ENCODE results near the gene RXFP1.
"Not testable (repeated sequence)": the region's sequence is repeated elsewhere in the genome, so short reads cannot be mapped to it uniquely, and the experiment has no call there.

The RXFP1 gene

GRCh38 chr4:158621729-158622128, 100.0 kb downstream of the RXFP1 start:
- FAIRE-seq: no peak

- no peak for FAIRE-seq
Observed at GRCh38 chr4:158622251-158622650, 100.6 kb downstream of the RXFP1 start.

- no peak for FAIRE-seq
Observed at GRCh38 chr4:158624889-158625478, 103.3 kb downstream of the RXFP1 start.

DNA sequence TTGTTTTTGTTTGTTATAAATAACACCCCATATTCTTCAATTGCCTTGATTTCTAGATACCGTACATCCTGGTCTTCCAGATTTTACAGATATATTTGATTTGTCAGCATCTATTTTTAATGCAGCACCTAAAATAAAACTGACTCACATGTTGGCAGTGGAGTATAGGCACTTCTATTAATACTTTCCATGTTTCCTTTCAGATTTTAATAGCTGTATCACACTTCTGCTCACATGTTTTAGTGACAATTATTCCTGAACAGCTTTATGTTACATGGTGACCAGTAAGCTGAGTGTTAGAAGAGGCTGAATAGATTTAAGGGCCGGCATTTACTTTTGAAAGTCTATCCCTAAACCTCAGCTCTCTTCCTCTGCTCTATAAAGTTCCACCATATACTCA, 103.9 kb downstream of the RXFP1 start:
- FAIRE-seq: no peak

DNA sequence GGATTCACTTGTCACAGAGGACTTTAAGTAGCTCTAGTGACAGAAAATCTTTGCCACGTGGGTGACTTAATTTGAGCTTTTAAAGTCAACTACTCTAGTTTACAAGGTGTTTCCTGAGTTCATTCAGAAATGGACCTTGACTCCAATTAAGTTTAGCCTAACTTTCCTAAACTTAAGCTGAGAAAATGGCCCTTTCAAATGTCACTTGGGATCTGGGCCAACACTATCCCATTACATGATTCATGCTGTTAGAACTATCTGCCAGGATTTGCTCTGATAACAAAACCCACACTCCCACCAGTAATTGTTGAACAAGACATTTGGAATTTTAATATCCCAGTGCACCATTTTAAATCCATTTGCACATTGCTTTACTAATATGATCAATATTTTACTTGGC, 109.2 kb downstream of the RXFP1 start:
- FAIRE-seq: no peak

GRCh38 chr4:158636619-158637018, 114.9 kb downstream of the RXFP1 start:
- FAIRE-seq: no peak

- no peak for FAIRE-seq
Observed at GRCh38 chr4:158644356-158644755, 122.7 kb downstream of the RXFP1 start.

DNA sequence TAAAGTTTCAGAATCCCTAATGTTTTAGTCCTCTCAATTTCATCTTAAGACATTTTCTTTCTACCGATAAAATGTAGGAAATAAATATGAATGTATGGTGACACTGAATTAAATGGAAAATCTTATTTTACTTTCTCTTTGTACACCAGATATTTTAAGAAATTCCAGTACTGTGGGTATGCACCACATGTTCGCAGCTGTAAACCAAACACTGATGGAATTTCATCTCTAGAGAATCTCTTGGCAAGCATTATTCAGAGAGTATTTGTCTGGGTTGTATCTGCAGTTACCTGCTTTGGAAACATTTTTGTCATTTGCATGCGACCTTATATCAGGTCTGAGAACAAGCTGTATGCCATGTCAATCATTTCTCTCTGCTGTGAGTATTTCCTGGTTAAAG, 123.1 kb downstream of the RXFP1 start:
- no peak for FAIRE-seq

GRCh38 chr4:158649111-158649680, 127.5 kb downstream of the RXFP1 start:
- no peak for FAIRE-seq

DNA sequence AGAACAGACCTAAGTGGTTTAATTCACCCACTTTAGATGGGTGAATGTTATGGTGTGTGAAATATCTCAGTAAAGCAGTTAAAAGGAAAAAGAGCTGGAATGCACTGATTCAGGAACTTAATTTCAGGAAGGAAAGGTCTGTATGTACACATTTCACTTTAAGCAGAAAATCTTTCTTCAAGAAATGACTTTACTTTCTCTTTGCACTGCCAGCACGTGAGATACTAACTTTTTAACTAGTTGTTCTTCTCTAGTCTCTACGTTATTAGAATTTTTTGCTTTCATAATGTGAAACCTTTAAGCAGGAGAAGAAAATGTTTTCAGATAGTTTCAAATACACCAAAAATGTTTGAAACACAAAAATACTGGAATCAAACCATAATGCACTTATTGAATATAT, 131.2 kb downstream of the RXFP1 start:
- no peak for FAIRE-seq

- no peak for FAIRE-seq
Observed at GRCh38 chr4:158656439-158656838, 134.8 kb downstream of the RXFP1 start.

DNA sequence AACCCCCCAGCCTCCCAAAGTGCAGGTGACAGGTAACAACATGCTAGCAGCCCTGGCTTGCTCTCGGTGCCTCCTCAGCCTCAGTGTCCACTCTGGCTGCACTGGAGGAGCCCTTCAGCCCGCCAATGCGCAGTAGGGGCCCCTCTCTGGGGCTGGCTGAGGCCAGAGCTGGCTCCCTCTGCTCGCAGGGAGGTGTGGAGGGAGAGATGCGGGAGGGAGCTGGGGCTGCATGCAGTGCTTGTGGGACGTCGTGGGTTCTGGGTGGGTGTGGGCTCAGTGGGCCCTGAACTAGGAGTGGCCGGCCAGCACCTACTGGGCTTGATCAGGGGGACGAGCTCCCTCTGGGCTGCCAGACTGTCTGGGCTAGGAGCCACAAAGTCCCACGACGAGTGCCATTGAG, 135.6 kb downstream of the RXFP1 start:
- FAIRE-seq: no peak

- FAIRE-seq: not testable (repeated sequence)
Observed at GRCh38 chr4:158663255-158663654, 141.6 kb downstream of the RXFP1 start.

- FAIRE-seq: not testable (repeated sequence)
Observed at GRCh38 chr4:158663707-158664625, 142.3 kb downstream of the RXFP1 start.

GRCh38 chr4:158664806-158665205, 143.1 kb downstream of the RXFP1 start:
- no peak for FAIRE-seq

DNA sequence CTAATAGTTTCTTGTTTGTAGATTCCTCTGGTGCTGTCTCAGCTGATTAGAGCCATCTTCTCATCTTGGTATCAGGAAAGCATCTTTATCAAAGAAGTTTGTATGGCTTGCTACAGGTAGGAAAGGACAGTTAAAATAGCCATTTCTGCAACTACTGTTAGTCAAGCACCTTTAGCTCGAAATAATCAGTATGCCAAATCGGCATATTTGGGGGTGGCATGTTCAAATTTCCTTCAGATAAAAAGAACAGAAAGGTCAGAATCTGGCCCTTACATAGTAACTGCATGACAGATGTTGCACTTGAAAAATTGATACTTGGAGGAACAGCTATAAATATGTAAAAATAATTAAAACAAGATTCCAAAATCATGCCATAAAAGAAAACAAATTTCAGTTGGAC, 145.2 kb downstream of the RXFP1 start:
- FAIRE-seq: no peak

DNA sequence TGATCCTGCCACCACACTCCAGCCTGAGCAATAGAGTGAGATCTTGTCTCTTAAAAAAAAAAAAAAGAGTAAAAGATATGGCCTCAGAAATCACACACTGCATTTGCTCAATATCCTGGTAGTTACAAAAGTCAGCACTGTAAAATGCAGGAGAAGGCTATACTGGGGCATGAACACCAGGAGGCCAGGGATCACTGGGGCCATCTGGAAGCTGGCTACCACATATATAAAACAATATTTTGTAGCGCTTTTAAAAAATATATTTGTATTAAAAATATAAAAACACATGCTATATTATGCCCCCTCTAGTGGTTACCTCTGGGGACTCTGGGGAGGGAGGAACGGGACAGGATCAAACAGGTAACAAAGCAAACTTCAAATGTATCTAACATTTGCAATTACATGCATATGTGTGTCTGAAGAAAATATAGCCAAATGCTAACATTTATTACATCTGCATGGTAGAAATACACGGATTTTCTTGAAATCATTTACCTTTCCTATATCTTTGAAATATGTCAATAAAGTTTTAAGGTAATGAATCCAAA, 146.0 kb downstream of the RXFP1 start:
- FAIRE-seq: no peak

GRCh38 chr4:158669310-158669709, 147.6 kb downstream of the RXFP1 start:
- no peak for FAIRE-seq

- no peak for FAIRE-seq
Observed at GRCh38 chr4:158670975-158671664, 149.4 kb downstream of the RXFP1 start.

GRCh38 chr4:158671665-158671914, 149.9 kb downstream of the RXFP1 start, which contains the start of gene C4orf46:
TSS of gene C4orf46 (minus strand) at chr4:158671887. CDS start at chr4:158671801, 86 bp downstream.
- FAIRE-seq: no peak

DNA sequence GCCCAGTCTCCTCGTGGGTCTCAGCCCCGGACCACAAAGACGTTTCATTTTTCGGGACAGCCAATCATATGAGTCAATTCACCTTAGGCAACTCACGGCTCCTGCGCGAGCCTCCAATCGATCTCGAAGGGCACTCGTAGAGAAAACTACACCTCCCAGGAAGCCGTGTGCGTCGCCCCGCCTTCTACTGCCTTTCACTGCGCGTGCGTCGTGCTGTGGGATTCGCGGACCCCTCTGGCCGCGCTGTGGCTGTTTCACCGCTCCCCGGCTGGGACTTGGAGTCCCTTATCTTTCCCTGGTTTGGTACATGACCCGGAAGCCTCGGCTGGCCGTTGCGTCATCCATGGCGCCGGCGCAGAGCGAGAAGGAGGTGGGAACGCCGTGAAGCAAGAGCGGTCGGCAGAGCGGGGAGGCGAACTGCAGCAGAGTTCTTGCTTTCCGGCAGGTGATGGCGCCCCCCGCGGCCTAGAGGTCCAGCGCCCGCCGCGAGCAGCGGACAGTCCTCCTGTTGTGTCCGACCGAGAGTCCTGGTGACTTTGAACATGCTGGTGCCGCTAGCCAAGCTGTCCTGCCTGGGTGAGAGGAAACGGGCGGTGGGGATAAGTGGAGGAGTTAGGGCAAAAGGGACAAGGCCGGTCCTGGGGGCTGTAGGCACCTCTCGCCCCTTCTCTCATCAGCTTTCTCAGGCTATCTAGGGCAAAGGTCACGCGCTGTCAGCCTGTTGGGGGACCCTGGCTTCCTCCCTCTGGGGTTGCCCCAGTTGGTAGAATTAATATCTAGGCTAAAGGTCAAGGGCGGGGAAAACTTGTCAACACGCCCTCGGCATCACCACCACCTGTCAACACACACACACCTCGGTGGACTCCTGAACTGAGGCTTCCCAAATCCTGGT, 150.5 kb downstream of the RXFP1 start, which contains the start of gene ETFDH:
Gene ETFDH (plus strand): TSS at position 382 of the 892 bp plus-strand sequence. CDS start 161 bp downstream, at position 543.
- peak; percentile 77 for FAIRE-seq

DNA sequence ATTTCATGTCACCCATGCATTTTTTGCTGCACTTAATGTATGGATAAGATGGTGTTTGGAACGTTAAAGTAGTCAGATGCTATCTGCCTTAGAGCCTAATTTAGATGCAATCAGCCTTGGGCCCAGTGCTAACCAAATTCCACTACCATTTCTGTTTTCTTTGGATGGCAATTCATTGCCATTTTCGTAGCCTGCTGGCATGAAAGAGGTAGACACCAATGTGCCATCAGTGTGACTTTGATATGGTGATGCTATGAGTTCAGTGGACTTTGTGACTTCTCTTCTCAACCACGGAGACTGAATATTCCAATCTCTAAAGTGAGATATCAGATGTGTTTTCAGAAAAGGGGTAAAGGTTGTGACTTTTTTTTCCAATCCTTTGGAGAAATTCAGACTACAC, 152.0 kb downstream of the RXFP1 start:
- FAIRE-seq: no peak

Data from colon (tissue), 2 donors.